ENCODE results near the gene MYH11. TPM values are rescaled to one million over a fixed set of nuclear protein-coding genes. Genes with fewer than 3 reads are reported as not detected.

MYH11 gene
- total and polyA plus RNA-seq, 2 of the 13 experiments (the other 11 are each of a cell fraction or from before 2014, with no cell fraction given) = not detected

GRCh38 chr16:15715221-15715620, 141.6 kb downstream of the MYH11 start:
- Histone ChIP-seq H3K27me3 (ENCODE audit: control insufficient read depth in 1 of 2, insufficient read depth in 2 of 2, low read length in 2 of 2) (no peaks in the 10 kb centered on the region), H4K20me1 (ENCODE audit: insufficient read depth, low read length) (no peaks in the 10 kb centered on the region), H3K79me2 (ENCODE audit: insufficient read depth, low read length) (no peaks in the 10 kb centered on the region), H2AFZ (ENCODE audit: low read length) (no peak overlapping the region), H3K4me1 (ENCODE audit: insufficient read depth, low read length) (no peaks in the 10 kb centered on the region), H3K9ac (ENCODE audit: insufficient read depth, low read depth, low read length) (no peak overlapping the region), H3K4me3 (replicated peaks in 1 of 3; ENCODE audit: insufficient read depth in 1 of 3, low read depth in 2 of 3, low read length in 3 of 3) (no peak overlapping the region), H3K4me2 (ENCODE audit: low read depth, low read length) (no peak overlapping the region), H3K9me3 (ENCODE audit: low read length) (no peaks in the 10 kb centered on the region), H3K27ac (ENCODE audit: extremely low read length, insufficient read depth, low read length) (no peak overlapping the region), H3K36me3 (replicated peaks in 1 of 2; ENCODE audit: control insufficient read depth in 1 of 2, insufficient read depth in 2 of 2, low read length in 2 of 2) (peaks cover 13 to 14% of the 10 kb centered on the region in 2 experiments; a peak in 4 of 5 replicates)
- in situ Hi-C loops (cut with HindIII; ENCODE audit: extremely low pct_ligation_motif_present, low pct_unique_long_range_greater_than_20kb) = no loop called here
- WGBS (ENCODE audit: low lambda C conversion rate) = 95% methylated on average over 5 of the region's 5 CpGs
- ChIA-PET POLR2A (no interaction called here), CTCF (ENCODE audit: low intra/inter-chr PET ratio, low total read pairs) (no interaction called here)
- intact Hi-C loops (cut with micrococcal nuclease; ENCODE audit: unreplicated experiment) = no loop called here
- FAIRE-seq = no peak
- no TSS peak for BruUV-seq (replicated peaks)
- no peak for DNase-seq (ENCODE audit: low spot score)
- ATAC-seq = no peak
- TF ChIP-seq ZNF687 (CRISPR knock-in tag; IDR thresholded peaks at IDR 0.05) (no peak), ZNF101 (CRISPR knock-in tag; IDR thresholded peaks at IDR 0.05; ENCODE audit: borderline replicate concordance, low read depth) (no peak), AKNA (CRISPR knock-in tag; IDR thresholded peaks at IDR 0.05; ENCODE audit: borderline replicate concordance) (no peak), ZNF451 (CRISPR knock-in tag; IDR thresholded peaks at IDR 0.05) (no peak), ZBTB46 (CRISPR knock-in tag; IDR thresholded peaks at IDR 0.05; ENCODE audit: borderline replicate concordance) (no peak), STAG1 (CRISPR knock-in tag; IDR thresholded peaks at IDR 0.05) (no peak), TCF7 (IDR thresholded peaks at IDR 0.05; ENCODE audit: low read depth) (no peak), WIZ (CRISPR knock-in tag; IDR thresholded peaks at IDR 0.05) (no peak), ZNF292 (CRISPR knock-in tag; IDR thresholded peaks at IDR 0.05; ENCODE audit: borderline replicate concordance, low read depth) (no peak), HMGXB4 (CRISPR knock-in tag; IDR thresholded peaks at IDR 0.05; ENCODE audit: borderline replicate concordance in 1 of 2, low read depth in 1 of 2) (no peak), ZNF3 (CRISPR knock-in tag; IDR thresholded peaks at IDR 0.05) (no peak), CCDC6 (CRISPR knock-in tag; IDR thresholded peaks at IDR 0.05) (no peak)

All from HepG2 (cell line).